ENCODE results near the gene MYO3B. TPM values are rescaled to one million over a fixed set of nuclear protein-coding genes. Genes with fewer than 3 reads are reported as not detected.
A peak's percentile ranks its signal among the peaks of the same experiment; 100 is the strongest.

MYO3B gene
- total RNA-seq, 2 experiments from 2014 or later = not detected

- H2AFZ ChIP-seq (ENCODE audit: low read length) = no peak overlapping the region
- TF ChIP-seq EZH2phosphoT487 (IDR thresholded peaks at IDR 0.05; ENCODE audit: borderline replicate concordance, low read depth, low read length) = no peak
- TF ChIP-seq CTCF (conservative IDR thresholded peaks at IDR 0.05; ENCODE audit: low read length) = no peak
- ChIA-PET CTCF (ENCODE audit: unreplicated experiment) (no interaction called here), POLR2A (interaction anchor here (0.9 kb wide), 1 partner anchor 314 kb away, joined by 3 read pairs; no protein-coding TSS in a partner anchor)
- BruUV-seq (replicated peaks) = no TSS peak
- DNase-seq (ENCODE audit: low spot score) = no peak
- H3K9me3 ChIP-seq (ENCODE audit: low read length) = no peaks in the 10 kb centered on the region
- no peaks in the 10 kb centered on the region for H3K79me2 ChIP-seq (ENCODE audit: insufficient read depth, low read depth, low read length)
- peak overlapping the region; percentile 44; the same call in 1 of the 2 replicates for H3K4me2 ChIP-seq (ENCODE audit: low read length)
- H3K9me2 ChIP-seq (ENCODE audit: insufficient read depth, low read length) = no peaks in the 10 kb centered on the region
- H3K36me3 ChIP-seq (ENCODE audit: insufficient read depth, low read length) = no peaks in the 10 kb centered on the region
- intact Hi-C loops (cut with micrococcal nuclease; ENCODE audit: unreplicated experiment) = no loop called here
- no peak overlapping the region for H3K27ac ChIP-seq (ENCODE audit: low read depth, low read length, poor library complexity, severe bottlenecking)
- H4K20me1 ChIP-seq (ENCODE audit: insufficient read depth, low read length) = no peaks in the 10 kb centered on the region
- H3K4me3 ChIP-seq (ENCODE audit: low read depth, low read length, poor library complexity, severe bottlenecking) = no peak overlapping the region
- H3K4me1 ChIP-seq (ENCODE audit: insufficient read depth, low read length, poor library complexity, severe bottlenecking) = no peaks in the 10 kb centered on the region
Observed at GRCh38 chr2:170143045-170143717, 34.8 kb upstream of the MYO3B start.

- Histone ChIP-seq H3K4me2 (ENCODE audit: low read length) (peak overlapping the region; percentile 9; the same call in 1 of the 2 replicates), H3K79me2 (ENCODE audit: insufficient read depth, low read depth, low read length) (no peaks in the 10 kb centered on the region), H2AFZ (ENCODE audit: low read length) (no peak overlapping the region), H3K36me3 (ENCODE audit: insufficient read depth, low read length) (no peaks in the 10 kb centered on the region), H3K9me2 (ENCODE audit: insufficient read depth, low read length) (no peaks in the 10 kb centered on the region), H3K4me3 (ENCODE audit: low read depth, low read length, poor library complexity, severe bottlenecking) (no peak overlapping the region), H3K9me3 (ENCODE audit: low read length) (no peaks in the 10 kb centered on the region), H4K20me1 (ENCODE audit: insufficient read depth, low read length) (no peaks in the 10 kb centered on the region), H3K27ac (ENCODE audit: low read depth, low read length, poor library complexity, severe bottlenecking) (no peak overlapping the region), H3K4me1 (ENCODE audit: insufficient read depth, low read length, poor library complexity, severe bottlenecking) (no peaks in the 10 kb centered on the region)
- no peak for TF ChIP-seq EZH2phosphoT487 (IDR thresholded peaks at IDR 0.05; ENCODE audit: borderline replicate concordance, low read depth, low read length)
- TF ChIP-seq CTCF (conservative IDR thresholded peaks at IDR 0.05; ENCODE audit: low read length) = no peak
- intact Hi-C loops (cut with micrococcal nuclease; ENCODE audit: unreplicated experiment) = no loop called here
- ChIA-PET POLR2A (no interaction called here), CTCF (ENCODE audit: unreplicated experiment) (no interaction called here)
- no TSS peak for BruUV-seq (replicated peaks)
- no peak for DNase-seq (ENCODE audit: low spot score)
Observed at GRCh38 chr2:170144761-170145160, 33.2 kb upstream of the MYO3B start.

- no peaks in the 10 kb centered on the region for H3K9me3 ChIP-seq (ENCODE audit: low read length)
- H3K9me2 ChIP-seq (ENCODE audit: insufficient read depth, low read length) = no peaks in the 10 kb centered on the region
- no peak for TF ChIP-seq CTCF (conservative IDR thresholded peaks at IDR 0.05; ENCODE audit: low read length)
- TF ChIP-seq EZH2phosphoT487 (IDR thresholded peaks at IDR 0.05; ENCODE audit: borderline replicate concordance, low read depth, low read length) = no peak
- H3K4me2 ChIP-seq (ENCODE audit: low read length) = no peak overlapping the region
- intact Hi-C loops (cut with micrococcal nuclease; ENCODE audit: unreplicated experiment) = no loop called here
- H3K4me1 ChIP-seq (ENCODE audit: insufficient read depth, low read length, poor library complexity, severe bottlenecking) = no peaks in the 10 kb centered on the region
- no peaks in the 10 kb centered on the region for H3K79me2 ChIP-seq (ENCODE audit: insufficient read depth, low read depth, low read length)
- no peak overlapping the region for H2AFZ ChIP-seq (ENCODE audit: low read length)
- no peaks in the 10 kb centered on the region for H3K36me3 ChIP-seq (ENCODE audit: insufficient read depth, low read length)
- ChIA-PET CTCF (ENCODE audit: unreplicated experiment) (no interaction called here), POLR2A (no interaction called here)
- no peak overlapping the region for H3K27ac ChIP-seq (ENCODE audit: low read depth, low read length, poor library complexity, severe bottlenecking)
- no peak for DNase-seq (ENCODE audit: low spot score)
- no TSS peak for BruUV-seq (replicated peaks)
- H4K20me1 ChIP-seq (ENCODE audit: insufficient read depth, low read length) = no peaks in the 10 kb centered on the region
- H3K4me3 ChIP-seq (ENCODE audit: low read depth, low read length, poor library complexity, severe bottlenecking) = no peak overlapping the region
Observed at GRCh38 chr2:170145191-170145590, 32.8 kb upstream of the MYO3B start.
